Lower leg skin (tissue), 3 donors: ENCODE results near the gene R3HDML.

Experiments
- CTCF ChIP-seq, 3 donors: fragments of 450-650 bp; IDR thresholded peaks; one replicate each; pipeline ENCODE4 v1.5.1; 2016; ENCODE audit warnings: antibody characterized with exemption in 3 of 3, mild to moderate bottlenecking in 3 of 3, moderate library complexity in 2 of 3
- POLR2A ChIP-seq, 2 donors: fragments of 450-650 bp; IDR thresholded peaks; one replicate each; pipeline ENCODE4 v1.6.1; 2016 to 2017; ENCODE audit warnings: antibody characterized with exemption in 2 of 2, mild to moderate bottlenecking in 1 of 2, moderate library complexity in 1 of 2

- TF ChIP-seq POLR2A (IDR thresholded peaks at IDR 0.05) (no peak), CTCF (IDR thresholded peaks at IDR 0.05) (no peak)
These were observed 26.8 kb upstream of the R3HDML start for GRCh38 chr20:44309763-44310663.
